H1 (cell line): ENCODE measurements around the gene CAPN3. TPM values are rescaled to one million over a fixed set of nuclear protein-coding genes. Genes with fewer than 3 reads are reported as not detected.

ENCODE experiments used
- CTCF ChIA-PET: fragments of 300-600 bp; sonication (Branson Sonifier 250); formaldehyde crosslinking; loops from one replicate; lab custom pipeline; 2021; ENCODE audit not compliant: partially characterized antibody; lab: Charles Lee
- POLR2A ChIA-PET: fragments of 300-600 bp; sonication (Branson Sonifier 250); formaldehyde crosslinking; loops from one replicate; lab custom pipeline; 2021; ENCODE audit warnings: inconsistent platforms; ENCODE audit not compliant: partially characterized antibody; lab: Charles Lee
- DNase-seq, 2 experiments: peaks; one replicate each; pipeline versions ENCODE4 v3.0.0 to v3.0.0-alpha.2; 2010 to 2022; ENCODE audit warnings: low spot score in 2 of 2, low read depth in 1 of 2, mixed read lengths in 1 of 2
- FAIRE-seq: peaks from 2 replicates; lab custom pipeline; 2011; peaks lifted over from hg19 to GRCh38; lab: Jason Lieb, UNC
- H2AFZ ChIP-seq: 2 replicates; pipeline ENCODE4 v1.8.1; 2012; ENCODE audit warnings: low read length, inconsistent platforms
- H2AK5ac ChIP-seq: 2 replicates; pipeline ENCODE4 v1.6.1; 2013; ENCODE audit warnings: low read depth, low read length
- H2BK120ac ChIP-seq: replicated peaks from 2 replicates; pipeline ENCODE3; 2013; ENCODE audit warnings: low read depth, low read length, inconsistent platforms
- H2BK12ac ChIP-seq: 2 replicates; pipeline ENCODE4 v1.6.1; 2013; ENCODE audit warnings: low read depth, low read length
- H2BK15ac ChIP-seq: 2 replicates; pipeline ENCODE4 v1.6.1; 2013; ENCODE audit warnings: low read length
- H2BK20ac ChIP-seq: 2 replicates; pipeline ENCODE4 v1.6.1; 2013; ENCODE audit warnings: low read length
- H2BK5ac ChIP-seq: 2 replicates; pipeline ENCODE4 v1.6.1; 2013; ENCODE audit warnings: low read depth, low read length
- H3K14ac ChIP-seq: 2 replicates; pipeline ENCODE4 v1.6.1; 2013; ENCODE audit warnings: inconsistent platforms; ENCODE audit not compliant: insufficient read length
- H3K18ac ChIP-seq: 2 replicates; pipeline ENCODE4 v1.6.1; 2013; ENCODE audit warnings: low read length; ENCODE audit errors: extremely low read depth
- H3K23ac ChIP-seq: 2 replicates; pipeline ENCODE4 v1.6.1; 2013; ENCODE audit warnings: inconsistent platforms; ENCODE audit not compliant: insufficient read length
- H3K23me2 ChIP-seq: 2 replicates; pipeline ENCODE4 v1.6.1; 2013; ENCODE audit warnings: low read depth, low read length
- H3K27ac ChIP-seq: 2 replicates; pipeline ENCODE4 v1.6.1; 2011; ENCODE audit warnings: low read depth, low read length, inconsistent platforms
- H3K27me3 ChIP-seq, 4 experiments: replicated peaks in 1 of 4; 1 replicate in 1 of 4; 2 replicates in 3 of 4; pipeline versions ENCODE4 v1.6.1 to v1.8.1; 2011 to 2013; ENCODE audit warnings: low read length in 3 of 4, mild to moderate bottlenecking in 3 of 4, inconsistent platforms in 2 of 4, mixed read lengths in 2 of 4, moderate library complexity in 1 of 4; ENCODE audit not compliant: control insufficient read depth in 3 of 4, insufficient read depth in 3 of 4; ENCODE audit errors: extremely low read depth in 1 of 4
- H3K36me3 ChIP-seq, 4 experiments: 2 replicates each; pipeline versions ENCODE4 v1.6.1 to v1.8.1; 2011 to 2013; ENCODE audit warnings: mild to moderate bottlenecking in 4 of 4, low read length in 3 of 4, moderate library complexity in 2 of 4, control low read depth in 1 of 4, inconsistent platforms in 1 of 4; ENCODE audit not compliant: insufficient read depth in 4 of 4, control insufficient read depth in 2 of 4
- H3K4ac ChIP-seq: replicated peaks from 2 replicates; pipeline ENCODE3; 2013; ENCODE audit warnings: low read length, low read depth, mixed read lengths, inconsistent platforms; ENCODE audit not compliant: insufficient read length
- H3K4me1 ChIP-seq, 4 experiments: replicated peaks in 1 of 4; 1 replicate in 1 of 4; 2 replicates in 3 of 4; pipeline versions ENCODE4 v1.6.1 to v1.8.1; 2011 to 2013; ENCODE audit warnings: low read length in 3 of 4, inconsistent platforms in 2 of 4, mixed read lengths in 1 of 4; ENCODE audit not compliant: insufficient read depth in 4 of 4, control insufficient read depth in 3 of 4
- H3K4me2 ChIP-seq, 2 experiments: 2 replicates each; pipeline versions ENCODE4 v1.6.1 to v1.8.1; 2011 to 2013; ENCODE audit warnings: low read depth in 2 of 2, low read length in 2 of 2, control low read depth in 1 of 2, inconsistent platforms in 1 of 2, mild to moderate bottlenecking in 1 of 2; ENCODE audit not compliant: insufficient read depth in 1 of 2
- H3K4me3 ChIP-seq, 4 experiments: fragments of 200-600, 300-600 bp in 1 of 4; sonication (generic), shearing (Covaris generic), sonication (Bioruptor Twin) in 1 of 4; 2 replicates each; pipeline versions ENCODE4 v1.5.1 to v1.8.1; 2011 to 2016; ENCODE audit warnings: low read length in 4 of 4, low read depth in 3 of 4, control low read depth in 2 of 4, inconsistent platforms in 2 of 4, mild to moderate bottlenecking in 2 of 4, mixed read lengths in 1 of 4, moderate library complexity in 1 of 4; ENCODE audit not compliant: insufficient read depth in 2 of 4; ENCODE audit errors: extremely low read depth in 1 of 4
- H3K56ac ChIP-seq: replicated peaks from 2 replicates; pipeline ENCODE3; 2013; ENCODE audit warnings: low read depth, mild to moderate bottlenecking, mixed read lengths, low read length, inconsistent platforms; ENCODE audit not compliant: insufficient read length
- H3K79me1 ChIP-seq: 2 replicates; pipeline ENCODE4 v1.6.1; 2013; ENCODE audit warnings: low read depth, low read length, control low read depth
- H3K79me2 ChIP-seq, 2 experiments: 2 replicates each; pipeline versions ENCODE4 v1.6.1 to v1.8.1; 2012 to 2013; ENCODE audit warnings: low read length in 2 of 2, mild to moderate bottlenecking in 2 of 2, inconsistent platforms in 1 of 2; ENCODE audit not compliant: insufficient read depth in 2 of 2, control insufficient read depth in 1 of 2
- H3K9ac ChIP-seq, 4 experiments: replicated peaks in 1 of 4; 1 replicate in 1 of 4; 2 replicates in 3 of 4; pipeline versions ENCODE4 v1.6.1 to v1.8.1; 2011 to 2013; ENCODE audit warnings: low read depth in 3 of 4, low read length in 3 of 4, control low read depth in 2 of 4, mild to moderate bottlenecking in 2 of 4, moderate library complexity in 2 of 4, inconsistent platforms in 1 of 4; ENCODE audit errors: extremely low read depth in 1 of 4
- H3K9me3 ChIP-seq, 2 experiments: 2 replicates each; pipeline versions ENCODE4 v1.6.1 to v1.8.1; 2012 to 2013; ENCODE audit warnings: mild to moderate bottlenecking in 2 of 2, moderate library complexity in 2 of 2, control low read depth in 1 of 2, inconsistent platforms in 1 of 2, low read depth in 1 of 2, low read length in 1 of 2, mixed read lengths in 1 of 2; ENCODE audit not compliant: insufficient read depth in 2 of 2
- H4K20me1 ChIP-seq, 2 experiments: replicated peaks in 1 of 2; 2 replicates each; pipeline versions ENCODE3 to v1.8.1; 2011 to 2013; ENCODE audit warnings: inconsistent platforms in 2 of 2, low read length in 2 of 2, mild to moderate bottlenecking in 1 of 2; ENCODE audit not compliant: insufficient read depth in 2 of 2, control insufficient read depth in 1 of 2
- H4K5ac ChIP-seq: 2 replicates; pipeline ENCODE4 v1.6.1; 2013; ENCODE audit warnings: low read length, low read depth, mixed read lengths, inconsistent platforms; ENCODE audit not compliant: insufficient read length
- H4K8ac ChIP-seq: 2 replicates; pipeline ENCODE4 v1.8.0; 2013; ENCODE audit warnings: mild to moderate bottlenecking, moderate library complexity, low read length, inconsistent platforms; ENCODE audit not compliant: insufficient read depth; ENCODE audit errors: extremely low read depth
- H4K91ac ChIP-seq: replicated peaks from 2 replicates; pipeline ENCODE3; 2013; ENCODE audit warnings: low read length, mixed read lengths, inconsistent platforms; ENCODE audit not compliant: insufficient read length
- CBX5 ChIP-seq: fragments of 300-800, 300-1000 bp; sonication (generic); IDR thresholded peaks from 2 replicates; pipeline ENCODE4 v1.7.1; 2016; ENCODE audit warnings: antibody characterized with exemption, low read length, low read depth
- RNF2 ChIP-seq: fragments of 200-900, 300-1000 bp; sonication (generic); IDR thresholded peaks from 2 replicates; pipeline ENCODE4 v1.7.1; 2016; ENCODE audit warnings: borderline replicate concordance, low read depth, mild to moderate bottlenecking, antibody characterized with exemption, low read length; ENCODE audit not compliant: poor library complexity, severe bottlenecking; ENCODE audit errors: missing control alignments
- SP4 ChIP-seq: IDR thresholded peaks from 2 replicates; pipeline ENCODE4 v1.6.1; 2012; ENCODE audit warnings: low read length, inconsistent platforms
- SRF ChIP-seq: IDR thresholded peaks from 2 replicates; pipeline ENCODE4 v1.6.1; 2011; ENCODE audit warnings: mild to moderate bottlenecking, low read depth, low read length, moderate library complexity
- polyA plus RNA-seq, 7 experiments: library from polyadenylated mRNA; depleted of rRNA in 3 of 7; stranded (reverse) in 5 of 7; unstranded in 2 of 7; fragments of >200 nt in 5 of 7; fragments of 200-250 nt in 2 of 7; gene quantifications; 1 replicate in 5 of 7; 2 replicates in 1 of 7; 4 replicates in 1 of 7; pipeline versions ENCODE4 v1.2.1 to v1.2.3, GENCODE V29; 2011 to 2013; ENCODE audit warnings: missing spikeins in 2 of 7, mixed read lengths in 2 of 7
- total RNA-seq: library from RNA; stranded (reverse); fragmentation: NEBNext Ultra II Directional; extraction: Animal tissue kit (Norgen Biotek cat#: 25700); gene quantifications from 2 replicates; pipeline ENCODE4 v1.2.1, GENCODE V29; 2021

The CAPN3 gene
- total and polyA plus RNA-seq, 2 of the 8 experiments (the other 6 are each of a cell fraction or from before 2014, with no cell fraction given): 0.80 to 2.1 TPM

DNA sequence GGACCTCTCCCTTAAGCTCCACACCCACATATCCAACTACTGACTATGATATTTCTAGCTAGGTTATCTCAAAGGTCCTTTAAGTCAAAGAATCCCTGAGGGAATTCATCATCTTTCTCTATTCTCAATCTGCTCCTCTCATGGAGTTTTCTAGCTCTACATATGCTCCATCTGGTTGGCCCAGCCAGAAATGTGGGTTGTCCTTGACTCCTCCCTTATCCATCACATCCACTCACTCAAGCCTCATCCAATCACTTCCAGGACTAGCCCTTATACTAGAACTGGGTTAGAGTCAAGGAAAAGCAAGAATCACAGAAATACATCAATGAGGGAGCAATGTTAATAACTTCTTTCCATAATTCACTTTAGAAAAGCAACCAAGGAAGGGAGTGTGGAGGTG is 86.2 kb downstream of the CAPN3 start:
- Histone ChIP-seq H3K14ac (no peak overlapping the region), H2AFZ (no peak overlapping the region), H3K4me2 (no peak overlapping the region), H3K4me3 (no peak overlapping the region), H2BK12ac (no peak overlapping the region), H3K9me3 (no peaks in the 10 kb centered on the region), H4K8ac (no peak overlapping the region)
- ChIA-PET CTCF (interaction anchor here (0.6 to 1.8 kb wide), 2 partner anchors 22 to 51 kb away, joined by 3 to 5 read pairs; no protein-coding TSS in a partner anchor), POLR2A (no interaction called here)
- TF ChIP-seq RNF2 (no peak), SRF (no peak), SP4 (no peak), CBX5 (no peak)
- TF ChIP-seq, all 59 proteins: peak for 0
- H4K91ac ChIP-seq: no peak overlapping the region
- no peak overlapping the region for H2BK120ac ChIP-seq
- H3K18ac ChIP-seq: no peak overlapping the region
- no peaks in the 10 kb centered on the region for H3K4me1 ChIP-seq
- H3K4ac ChIP-seq: no peak overlapping the region
- no peak overlapping the region for H3K23ac ChIP-seq
- H2BK5ac ChIP-seq: no peak overlapping the region
- H3K36me3 ChIP-seq: peaks cover 7 to 51% (median 20%) of the 10 kb centered on the region in 4 experiments; a peak in 7 of 8 replicates
- no peak overlapping the region for H3K56ac ChIP-seq
- H3K27ac ChIP-seq: no peak overlapping the region
- DNase-seq (no peak), FAIRE-seq (no peak)
- no peak overlapping the region for H3K9ac ChIP-seq
- no peaks in the 10 kb centered on the region for H3K23me2 ChIP-seq
- no peak overlapping the region for H2BK15ac ChIP-seq
- no peaks in the 10 kb centered on the region for H3K79me2 ChIP-seq
- H4K5ac ChIP-seq: no peak overlapping the region
- no peak overlapping the region for H2BK20ac ChIP-seq
- no peak overlapping the region for H2AK5ac ChIP-seq
- no peaks in the 10 kb centered on the region for H3K79me1 ChIP-seq
- H3K27me3 ChIP-seq: no peaks in the 10 kb centered on the region
- H4K20me1 ChIP-seq: no peaks in the 10 kb centered on the region
